ENCODE results near the gene NDNF.

Gene NDNF

GRCh38 chr4:121018543-121018942, 53.8 kb downstream of the NDNF start:
- in situ Hi-C loops (cut with MboI; ENCODE audit: low sequenced_read_pairs) = no loop called here

GRCh38 chr4:121016611-121017010, 55.7 kb downstream of the NDNF start:
- in situ Hi-C loops (cut with MboI; ENCODE audit: low sequenced_read_pairs) = no loop called here

- in situ Hi-C loops (cut with MboI; ENCODE audit: low sequenced_read_pairs) = no loop called here
Observed at GRCh38 chr4:121015421-121015820, 56.9 kb downstream of the NDNF start.

GRCh38 chr4:121014544-121014943, 57.8 kb downstream of the NDNF start:
- in situ Hi-C loops (cut with MboI; ENCODE audit: low sequenced_read_pairs) = no loop called here

- in situ Hi-C loops (cut with MboI; ENCODE audit: low sequenced_read_pairs) = no loop called here
Observed at GRCh38 chr4:121011780-121012340, 60.5 kb downstream of the NDNF start.

- in situ Hi-C loops (cut with MboI; ENCODE audit: low sequenced_read_pairs) = no loop called here
Observed at GRCh38 chr4:121011138-121011537, 61.2 kb downstream of the NDNF start.

- in situ Hi-C loops (cut with MboI; ENCODE audit: low sequenced_read_pairs) = no loop called here
Observed at GRCh38 chr4:121009578-121010478, 62.5 kb downstream of the NDNF start.

GRCh38 chr4:121007660-121008059, 64.7 kb downstream of the NDNF start:
- in situ Hi-C loops (cut with MboI; ENCODE audit: low sequenced_read_pairs) = no loop called here

GRCh38 chr4:121003863-121004262, 68.5 kb downstream of the NDNF start:
- in situ Hi-C loops (cut with MboI; ENCODE audit: low sequenced_read_pairs) = no loop called here

GRCh38 chr4:120995266-120996010, 76.9 kb downstream of the NDNF start:
- in situ Hi-C loops (cut with MboI; ENCODE audit: low sequenced_read_pairs) = no loop called here

- in situ Hi-C loops (cut with MboI; ENCODE audit: low sequenced_read_pairs) = no loop called here
Observed at GRCh38 chr4:120994521-120994920, 77.8 kb downstream of the NDNF start.

GRCh38 chr4:120991885-120992284, 80.5 kb downstream of the NDNF start:
- in situ Hi-C loops (cut with MboI; ENCODE audit: low sequenced_read_pairs) = no loop called here

- in situ Hi-C loops (cut with MboI; ENCODE audit: low sequenced_read_pairs) = no loop called here
Observed at GRCh38 chr4:120990246-120990645, 82.1 kb downstream of the NDNF start.
